HG02884 (cell line): ENCODE data around the gene DSCAM.

ENCODE experiments used
- ATAC-seq: cut with Tn5 transposase; IDR thresholded peaks from one replicate; pipeline ENCODE4 v1.9.1; 2021; ENCODE audit warnings: mild to moderate bottlenecking, moderate library complexity; ENCODE audit not compliant: unreplicated experiment

The DSCAM gene

DNA sequence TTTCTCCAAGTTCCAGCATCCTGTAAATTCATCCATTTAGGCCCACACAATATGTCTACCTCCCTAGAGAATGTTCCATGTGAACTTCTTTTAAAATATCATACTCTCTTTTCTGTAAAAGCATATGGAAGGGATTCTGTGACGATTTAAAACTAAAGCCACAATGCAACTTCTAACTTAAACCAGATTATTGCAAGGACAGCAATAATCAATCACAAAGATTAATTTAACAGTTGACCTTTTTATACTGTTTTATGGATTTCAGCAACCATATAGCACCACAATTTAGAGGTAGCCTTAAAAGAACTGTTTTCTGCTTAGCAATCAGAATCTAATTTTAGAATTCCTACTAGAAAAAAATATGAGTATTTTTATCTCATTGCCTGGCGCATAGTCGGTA lies 58.3 kb downstream of the DSCAM start:
- ATAC-seq, result no peak

GRCh38 chr21:40783404-40783803 lies 63.6 kb downstream of the DSCAM start:
- ATAC-seq, result no peak

DNA sequence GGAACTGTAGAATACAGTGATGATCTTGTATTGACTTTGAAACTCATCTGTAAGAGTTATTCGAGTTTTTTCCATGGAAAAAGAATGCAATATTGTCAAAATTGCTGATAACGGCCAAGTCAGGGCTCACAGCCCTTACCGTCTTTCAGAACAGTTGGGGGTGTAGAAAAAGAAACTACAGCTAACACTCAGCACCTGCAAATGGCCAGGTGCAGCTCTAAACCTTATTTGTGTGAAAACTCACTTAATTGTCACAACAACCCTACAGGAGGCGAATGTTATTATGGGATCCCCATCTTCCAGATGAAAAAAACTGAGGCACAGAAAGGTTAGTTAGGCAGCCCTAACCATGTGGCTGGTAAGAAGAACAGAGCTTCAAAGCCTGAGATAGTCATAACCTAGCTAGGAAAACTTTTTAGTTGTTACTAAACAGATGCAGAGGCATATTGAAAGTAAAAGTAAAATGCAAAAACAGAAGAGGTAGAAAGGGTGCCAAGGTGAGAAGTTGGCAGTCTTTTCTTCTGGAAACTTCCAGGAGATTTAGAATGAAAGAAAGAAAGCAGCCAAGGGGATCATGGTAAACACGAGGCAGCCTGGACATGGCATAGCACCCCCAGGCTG lies 76.4 kb downstream of the DSCAM start:
- no peak for ATAC-seq

DNA sequence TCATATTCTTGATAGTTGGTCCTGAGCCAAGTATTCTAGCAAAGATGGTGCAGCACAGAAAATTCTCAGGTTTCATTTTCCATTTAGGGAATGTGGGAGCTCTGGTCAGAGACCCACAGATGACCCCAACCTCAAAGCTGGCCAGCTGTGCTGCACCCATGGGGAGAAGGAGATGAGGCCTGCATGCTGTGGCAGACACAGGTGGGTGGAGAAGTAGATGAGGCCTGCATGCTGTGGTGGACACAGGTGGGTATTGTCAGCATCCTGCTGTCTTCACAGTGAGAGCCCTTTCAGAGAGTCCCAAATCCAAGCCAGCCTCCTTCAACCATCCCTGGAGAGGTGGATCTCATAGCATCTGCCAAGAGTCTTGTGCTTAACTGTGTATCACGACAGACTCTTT lies 77.7 kb downstream of the DSCAM start:
- no peak for ATAC-seq

- no peak for ATAC-seq
Observed at GRCh38 chr21:40768056-40768455, 78.9 kb downstream of the DSCAM start.

GRCh38 chr21:40766381-40766780 lies 80.6 kb downstream of the DSCAM start:
- ATAC-seq, result no peak

DNA sequence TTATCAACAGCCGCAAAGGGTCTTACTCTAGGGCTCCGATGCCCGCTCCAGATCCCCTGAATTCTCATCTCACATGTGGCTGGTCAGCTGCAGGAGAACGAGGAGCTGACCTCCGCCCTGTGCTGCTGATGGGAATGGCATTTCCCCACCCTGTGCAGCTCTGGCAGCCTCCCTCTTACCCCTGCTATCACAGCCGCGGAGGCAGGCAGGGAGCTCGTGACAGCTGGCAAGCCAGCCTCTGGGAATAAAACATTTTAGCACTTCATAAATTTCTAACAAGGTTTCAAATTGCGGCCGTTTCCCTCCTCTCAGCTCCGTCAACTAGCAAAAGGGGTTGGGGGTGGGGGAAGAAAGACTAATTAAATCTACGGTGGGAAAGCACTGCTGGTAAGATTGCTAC lies 81.1 kb downstream of the DSCAM start:
- no peak for ATAC-seq

DNA sequence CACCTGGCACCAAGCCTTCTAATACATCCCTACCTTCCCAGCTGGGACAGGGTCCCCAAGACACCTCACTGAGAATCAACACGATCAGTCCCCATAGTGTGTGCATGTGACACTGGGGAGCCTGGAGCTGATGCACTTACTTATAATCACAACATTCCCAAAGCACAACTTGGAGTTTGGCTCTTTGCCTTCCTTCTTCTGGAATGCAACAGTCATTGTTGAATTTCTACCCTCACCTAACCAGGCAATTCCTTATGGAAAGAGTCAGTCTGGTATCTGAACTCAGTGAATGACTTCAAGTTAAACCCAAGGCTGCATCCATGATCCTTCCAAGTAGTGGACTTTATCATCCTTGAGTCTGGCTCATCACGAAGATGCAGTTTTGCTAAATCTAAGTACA lies 86.1 kb downstream of the DSCAM start:
- no peak for ATAC-seq

DNA sequence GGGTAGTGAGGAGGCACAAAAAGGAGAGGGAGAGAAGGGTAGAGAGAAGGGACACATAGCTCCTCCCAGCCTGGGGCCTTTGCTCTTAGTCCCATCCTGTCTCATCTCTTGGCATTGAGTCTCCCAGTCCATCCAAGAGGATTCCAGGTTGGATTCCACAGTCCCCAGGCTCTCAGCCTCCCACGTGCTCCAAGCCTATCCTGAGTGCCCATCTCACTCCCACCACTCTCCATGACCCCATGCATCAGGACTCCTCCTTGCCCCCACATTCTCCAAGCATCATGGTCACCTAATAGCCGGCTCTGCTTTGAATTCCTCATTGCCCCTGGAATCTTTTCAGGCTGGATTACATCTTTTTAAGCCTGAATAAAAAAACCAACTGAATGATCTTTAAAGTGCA lies 87.9 kb downstream of the DSCAM start:
- no peak for ATAC-seq

DNA sequence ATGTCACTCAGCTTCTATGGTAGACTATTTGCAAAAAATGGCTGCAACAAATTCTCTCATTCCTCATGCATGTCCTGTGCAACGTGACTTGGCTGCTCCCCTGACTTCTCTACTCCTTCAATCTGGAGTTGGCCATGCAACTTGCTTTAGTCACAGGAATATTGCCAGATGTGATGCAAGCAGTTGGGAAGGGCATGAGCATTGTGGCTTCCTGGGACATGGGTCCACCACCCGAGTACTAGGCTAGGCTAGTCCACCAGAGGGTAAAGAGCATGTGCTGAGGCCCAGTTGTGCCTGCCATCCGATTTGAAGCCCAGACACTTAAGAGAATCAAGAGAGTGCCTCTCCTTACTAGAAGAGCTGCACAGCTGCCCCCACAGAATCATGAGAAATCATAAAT lies 89.6 kb downstream of the DSCAM start:
- no peak for ATAC-seq

GRCh38 chr21:40754466-40754865 lies 92.5 kb downstream of the DSCAM start:
- ATAC-seq, result no peak

DNA sequence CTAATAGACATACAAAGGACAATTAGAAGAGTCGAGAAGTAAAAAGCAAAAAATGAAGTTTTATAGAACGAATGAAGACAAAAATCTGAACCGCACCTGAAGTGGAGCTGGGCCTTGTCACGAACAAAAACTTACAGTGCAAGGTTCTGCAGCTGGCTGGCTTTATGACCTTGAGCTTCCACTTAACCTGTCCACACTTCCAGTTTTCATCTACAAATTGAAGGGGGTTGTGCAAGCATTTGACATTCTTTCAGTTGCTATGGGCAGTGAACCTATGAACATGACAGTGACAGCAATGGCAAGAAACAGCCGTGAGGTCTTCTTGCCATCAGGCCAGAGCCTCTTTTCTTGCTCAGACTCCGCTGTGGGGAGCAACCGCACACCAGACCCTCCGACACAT lies 93.2 kb downstream of the DSCAM start:
- no peak for ATAC-seq

- ATAC-seq, result no peak
Observed at GRCh38 chr21:40752125-40752524, 94.8 kb downstream of the DSCAM start.

- ATAC-seq, result no peak
Observed at GRCh38 chr21:40751221-40751620, 95.7 kb downstream of the DSCAM start.

GRCh38 chr21:40736145-40736544 lies 110.8 kb downstream of the DSCAM start:
- ATAC-seq, result no peak

DNA sequence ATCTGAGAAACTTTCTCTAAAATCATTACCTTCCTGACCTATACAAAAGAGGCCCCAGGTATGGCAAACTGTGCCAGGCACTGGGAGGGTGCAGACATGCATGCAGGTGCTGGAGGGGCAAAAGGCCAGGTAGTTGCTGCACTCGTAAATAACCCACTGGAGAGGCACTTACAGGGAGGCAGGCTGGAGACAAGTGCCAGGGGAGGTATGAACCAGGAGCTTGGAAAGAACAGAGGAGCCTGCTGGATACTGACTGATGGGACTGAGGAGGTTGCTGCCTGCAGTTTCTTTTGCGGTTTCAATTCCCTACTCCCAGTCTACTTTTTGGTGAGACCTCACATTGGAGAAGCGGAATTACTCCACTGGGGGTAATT lies 113.9 kb downstream of the DSCAM start:
- ATAC-seq, result no peak

- no peak for ATAC-seq
Observed at GRCh38 chr21:40732253-40733023, 114.5 kb downstream of the DSCAM start.

GRCh38 chr21:40731206-40731605 lies 115.8 kb downstream of the DSCAM start:
- ATAC-seq, result no peak

DNA sequence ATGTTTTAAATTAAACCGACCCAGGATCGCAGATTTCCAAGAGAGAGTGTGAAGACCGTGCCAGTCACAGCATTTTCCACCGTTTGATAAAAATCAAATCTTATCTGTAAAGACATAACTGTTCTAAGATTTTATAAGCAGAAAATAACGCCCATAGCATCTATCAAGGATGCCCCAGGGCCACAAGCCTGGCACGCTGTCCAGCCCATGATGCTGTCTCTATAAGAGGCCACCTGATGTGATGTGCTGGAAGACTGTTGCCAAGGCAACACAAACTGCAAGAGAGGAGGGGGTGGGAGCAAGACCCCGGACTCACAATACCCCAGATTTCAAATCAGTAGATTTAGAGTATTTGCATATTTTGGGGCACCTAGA lies 116.5 kb downstream of the DSCAM start:
- ATAC-seq, result no peak

- no peak for ATAC-seq
Observed at GRCh38 chr21:40729761-40730425, 117.1 kb downstream of the DSCAM start.

GRCh38 chr21:40723966-40724365 lies 123.0 kb downstream of the DSCAM start:
- ATAC-seq, result no peak

- ATAC-seq, result no peak
Observed at GRCh38 chr21:40723317-40723716, 123.6 kb downstream of the DSCAM start.
